DMS153 treated with DMSO at 0.1 percent for 48 hours (cell line): Measurements from ENCODE around the gene WSB1.
"Not testable (repeated sequence)": the region's sequence is repeated elsewhere in the genome, so short reads cannot be mapped to it uniquely, and the experiment has no call there.

Source experiments
- DNase-seq: peaks from one replicate; lab custom pipeline; 2025; ENCODE audit not compliant: unreplicated experiment; lab: John Stamatoyannopoulos, UW

The WSB1 gene

DNA sequence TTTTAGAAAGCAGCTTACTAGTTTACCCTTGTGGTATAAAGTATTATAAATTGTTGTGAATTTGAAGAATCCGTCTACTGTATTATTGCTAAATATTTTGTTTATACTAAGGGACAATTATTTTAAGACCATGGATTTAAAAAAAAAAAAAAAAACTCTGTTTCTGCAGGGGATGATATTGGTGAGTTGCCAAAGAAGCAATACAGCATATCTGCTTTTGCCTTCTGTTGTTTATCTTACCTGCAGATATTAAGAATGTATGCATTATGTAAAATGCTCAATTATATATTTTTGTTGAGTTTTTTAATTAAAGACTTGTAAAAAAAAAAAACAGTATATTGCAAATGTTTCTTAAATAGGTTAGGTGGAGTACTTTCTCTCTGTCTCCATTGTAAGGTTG, 19.4 kb downstream of the WSB1 start:
- no peak for DNase-seq

DNA sequence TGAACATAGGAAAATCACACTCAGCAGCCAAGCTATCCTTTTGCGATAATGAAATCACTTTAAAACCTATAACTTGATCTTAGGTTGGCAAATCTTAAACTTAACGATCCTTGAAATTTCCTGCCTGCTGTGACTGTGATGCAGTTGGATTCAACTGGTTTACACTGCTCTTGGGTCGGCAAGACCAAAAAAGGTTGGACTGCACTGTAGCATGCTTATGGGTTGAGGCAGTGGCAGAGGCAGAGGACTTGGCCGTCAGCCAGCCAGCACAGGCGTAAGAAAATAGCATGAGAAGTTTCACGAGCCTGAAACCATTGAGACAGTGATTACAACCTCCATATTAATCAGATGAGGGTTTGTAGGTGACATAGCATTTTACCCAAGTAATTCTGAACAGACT, 21.4 kb downstream of the WSB1 start:
- DNase-seq: peak; percentile 39

DNA sequence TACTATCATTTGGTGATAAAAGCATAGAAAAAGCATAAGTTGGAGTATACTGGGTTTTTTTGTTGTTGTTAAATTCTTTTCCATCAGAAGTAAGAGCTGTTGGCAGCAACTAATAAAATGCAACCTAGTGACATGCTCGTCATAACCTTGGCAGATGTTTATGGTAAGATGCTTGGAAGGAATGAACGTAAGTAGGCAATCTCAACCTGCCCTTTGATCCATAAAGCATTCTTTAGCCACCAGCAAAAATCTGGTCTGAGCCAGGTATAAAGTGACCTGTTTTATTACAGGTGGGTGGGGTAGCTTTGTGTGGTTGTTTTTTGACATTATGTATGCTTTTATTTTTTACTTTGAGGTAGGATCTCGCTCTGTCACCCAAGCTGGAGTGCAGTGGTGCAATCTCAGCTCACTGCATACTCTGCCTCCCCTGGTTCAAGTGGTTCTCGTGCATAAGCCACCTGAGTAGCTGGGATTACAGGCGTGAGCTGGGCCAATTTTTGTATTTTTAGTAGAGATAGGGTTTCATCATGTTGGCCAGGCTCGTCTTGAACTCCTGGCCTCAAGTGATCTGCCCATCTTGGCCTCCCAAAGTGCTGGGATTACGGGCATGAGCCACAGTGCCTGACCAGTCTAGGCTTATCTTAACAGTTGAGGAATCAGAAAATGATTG, 22.0 kb downstream of the WSB1 start:
- no peak for DNase-seq

DNA sequence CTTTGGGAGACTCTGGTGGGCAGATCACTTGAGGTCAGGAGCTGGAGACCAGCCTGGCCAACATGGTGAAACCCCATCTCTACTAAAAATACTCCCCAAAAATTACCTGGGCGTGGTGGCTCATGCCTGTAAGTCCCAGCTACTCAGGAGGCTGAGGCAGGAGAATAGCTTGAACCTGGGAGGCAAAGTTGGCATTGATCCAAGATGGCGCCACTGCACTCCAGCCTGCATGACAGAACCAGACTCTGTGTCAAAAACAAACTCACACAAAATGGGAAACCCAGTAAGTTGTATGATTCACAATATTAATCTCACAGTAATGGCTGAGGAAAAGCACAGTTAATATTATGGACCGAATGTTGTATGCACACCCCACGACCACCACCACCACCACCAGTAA, 24.3 kb downstream of the WSB1 start:
- DNase-seq: no peak

DNA sequence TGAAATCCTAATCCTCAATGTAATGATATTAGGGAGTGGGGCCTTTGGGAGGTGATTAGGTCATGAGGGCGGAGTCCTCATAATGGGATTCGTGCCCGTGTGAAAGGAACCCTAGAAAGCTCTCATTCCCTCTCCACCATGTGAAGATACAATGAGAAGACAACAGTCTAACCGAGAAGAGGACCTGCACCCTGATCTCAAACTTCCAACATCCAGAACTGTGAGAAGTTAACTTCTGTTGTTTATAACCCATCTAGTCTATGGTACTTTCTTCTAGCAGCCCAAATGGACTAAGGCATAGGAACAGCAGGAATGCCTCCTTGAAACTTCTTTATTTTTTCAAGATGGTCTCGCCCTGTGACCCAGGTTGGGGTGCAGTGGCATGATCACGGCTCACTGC, 24.7 kb downstream of the WSB1 start:
- DNase-seq: no peak

DNA sequence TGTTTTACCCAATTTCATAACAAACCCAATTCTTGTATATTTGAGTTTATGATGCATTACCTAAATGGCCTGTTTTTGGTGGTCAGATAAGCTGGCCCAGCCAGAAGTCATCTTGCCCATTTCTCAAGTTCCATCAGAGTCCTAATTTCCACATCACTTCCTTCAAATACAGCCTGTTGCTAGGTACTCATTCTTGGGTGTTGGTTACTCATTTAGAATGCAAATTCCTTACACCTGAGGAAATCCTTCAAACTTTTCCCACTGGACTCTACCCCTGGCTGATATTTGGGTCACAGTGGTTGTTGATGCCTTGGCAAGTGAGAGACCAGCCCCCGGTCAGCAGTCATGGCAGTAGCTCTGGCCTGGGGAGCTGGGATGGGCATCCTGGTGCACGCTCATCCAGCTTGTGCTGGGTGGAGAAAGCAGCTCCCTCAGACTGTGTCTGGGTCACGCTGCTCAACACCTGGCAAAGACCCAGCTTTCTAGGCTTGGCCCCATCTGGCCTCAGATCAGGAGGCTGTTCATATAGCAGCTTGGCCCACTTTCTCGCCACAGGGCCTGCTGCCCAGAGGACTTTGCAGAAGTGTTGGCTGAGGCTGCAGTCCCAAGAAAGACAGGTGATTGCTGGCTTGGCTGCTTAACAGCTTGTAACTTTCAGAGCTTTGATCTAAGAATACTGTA, 25.8 kb downstream of the WSB1 start:
- no peak for DNase-seq

DNA sequence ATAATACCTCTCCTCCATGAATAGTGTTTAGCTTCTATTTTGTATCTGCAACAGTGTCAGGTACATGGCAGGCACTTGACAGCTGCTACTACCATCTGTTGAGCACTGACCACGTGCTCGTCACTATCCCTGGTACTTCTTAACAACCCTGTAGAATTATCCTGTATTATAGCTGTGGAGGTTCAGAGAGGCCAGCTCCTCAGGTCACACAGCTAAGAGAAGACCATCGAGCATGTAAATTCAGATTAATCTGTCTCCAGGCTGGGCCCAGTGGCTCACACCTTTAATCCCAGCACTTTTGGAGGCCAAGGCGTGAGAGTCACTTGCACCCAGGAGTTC, 26.3 kb downstream of the WSB1 start:
- no peak for DNase-seq

DNA sequence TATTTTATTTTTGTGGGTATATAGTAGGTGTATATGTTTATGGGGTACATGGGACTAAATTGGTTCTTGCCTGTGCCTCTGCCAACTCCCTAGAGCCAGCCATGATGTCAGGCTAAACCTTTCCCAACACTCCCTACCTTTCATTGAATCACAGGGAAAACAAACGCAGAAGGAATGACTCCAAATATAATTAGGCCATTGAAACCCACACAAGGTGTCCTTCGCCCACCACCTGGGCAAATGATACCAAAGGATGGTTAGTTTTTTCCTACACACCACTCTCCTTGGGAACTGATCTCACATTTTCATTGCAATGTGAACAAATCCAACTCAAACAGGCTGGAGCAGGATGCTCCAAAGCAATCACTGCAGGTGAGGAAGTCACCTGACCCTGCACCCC, 27.5 kb downstream of the WSB1 start:
- DNase-seq: no peak

DNA sequence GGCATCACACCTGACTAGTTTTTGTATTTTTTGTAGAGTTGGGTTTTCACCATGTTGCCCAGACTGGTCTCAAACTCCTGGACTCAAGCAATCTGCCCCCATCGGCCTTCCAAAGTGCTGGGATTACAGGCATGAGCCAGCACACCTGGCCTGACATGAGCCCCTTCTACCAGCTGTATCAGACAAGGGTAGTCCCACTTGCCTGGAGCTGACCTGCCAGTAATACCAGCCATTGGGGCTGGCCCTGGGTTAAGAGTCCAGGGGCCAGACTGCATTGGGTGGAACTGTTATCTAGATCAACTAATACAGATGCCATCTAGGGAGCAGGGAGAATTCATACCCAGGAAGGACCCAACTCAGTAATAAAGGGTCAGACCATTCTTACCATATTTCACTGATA, 28.1 kb downstream of the WSB1 start:
- no peak for DNase-seq

DNA sequence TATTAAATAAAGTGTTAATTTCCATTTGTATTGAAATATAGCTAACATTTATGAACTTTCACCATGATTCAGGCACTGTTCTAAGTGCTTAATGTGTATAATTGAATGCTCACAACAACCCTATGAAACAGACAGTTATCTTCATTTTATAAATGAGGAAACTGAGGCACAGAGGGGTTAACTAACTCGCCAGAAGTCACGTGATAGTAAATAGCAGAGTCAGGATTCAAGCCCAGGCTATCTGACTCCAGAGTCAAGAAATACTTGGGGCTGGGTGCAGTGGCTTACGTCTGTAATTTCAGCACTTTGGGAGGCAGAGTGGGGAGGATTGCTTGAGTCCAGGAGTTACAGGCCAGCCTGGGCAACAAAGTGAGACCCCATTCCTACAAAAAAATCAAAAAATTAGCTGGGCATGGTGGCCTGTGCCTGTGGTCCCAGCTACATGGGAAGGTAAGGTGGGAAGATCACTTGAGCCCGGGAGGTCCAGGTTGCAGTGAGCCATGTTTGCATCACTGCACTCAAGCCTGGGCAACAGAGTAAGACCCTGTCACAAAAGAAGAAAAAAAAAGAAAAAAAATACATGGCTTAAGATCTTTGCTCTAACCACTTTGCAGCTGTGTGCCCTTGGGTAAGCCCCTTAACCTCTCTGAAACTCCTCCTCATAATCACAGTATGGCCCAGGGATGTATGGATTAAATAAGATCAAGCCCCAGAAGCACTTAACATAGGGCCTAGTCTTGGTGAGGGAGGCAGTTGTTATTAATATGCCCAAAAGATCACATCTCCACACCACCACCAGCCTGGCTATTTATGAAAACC, 29.0 kb downstream of the WSB1 start:
- DNase-seq: no peak

DNA sequence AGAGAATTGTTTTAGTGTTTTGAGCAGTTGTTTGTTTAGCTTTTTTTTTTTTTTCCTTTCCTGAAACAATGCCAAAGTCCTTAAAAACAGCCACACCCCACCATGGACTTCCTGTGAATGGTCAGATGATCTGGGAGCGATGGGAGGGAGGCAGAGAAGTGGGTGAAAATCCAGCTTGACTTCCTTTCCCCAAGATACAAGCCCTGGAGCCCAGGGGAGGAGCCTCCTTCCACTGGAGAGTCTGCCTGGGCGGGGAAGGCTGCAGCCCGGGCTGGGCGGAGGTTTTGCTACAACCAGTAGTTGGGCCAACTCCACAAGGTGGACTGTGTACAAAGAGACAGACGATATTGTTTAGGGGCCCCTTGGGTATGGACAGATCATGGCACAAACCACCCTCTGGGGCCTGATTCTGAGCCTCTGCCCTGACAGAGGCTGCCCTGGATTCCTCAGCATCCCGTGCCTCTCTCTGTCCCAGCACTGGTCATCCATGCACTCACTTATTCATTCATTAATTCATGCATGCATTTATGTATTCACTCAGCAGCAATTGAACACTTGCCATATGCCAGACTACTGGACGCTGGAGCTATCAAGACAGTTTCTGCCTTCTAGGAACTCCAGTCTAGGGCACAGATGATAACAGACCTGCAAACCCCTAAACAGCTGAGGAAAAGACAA, 29.8 kb downstream of the WSB1 start:
- DNase-seq: peak; percentile 70

DNA sequence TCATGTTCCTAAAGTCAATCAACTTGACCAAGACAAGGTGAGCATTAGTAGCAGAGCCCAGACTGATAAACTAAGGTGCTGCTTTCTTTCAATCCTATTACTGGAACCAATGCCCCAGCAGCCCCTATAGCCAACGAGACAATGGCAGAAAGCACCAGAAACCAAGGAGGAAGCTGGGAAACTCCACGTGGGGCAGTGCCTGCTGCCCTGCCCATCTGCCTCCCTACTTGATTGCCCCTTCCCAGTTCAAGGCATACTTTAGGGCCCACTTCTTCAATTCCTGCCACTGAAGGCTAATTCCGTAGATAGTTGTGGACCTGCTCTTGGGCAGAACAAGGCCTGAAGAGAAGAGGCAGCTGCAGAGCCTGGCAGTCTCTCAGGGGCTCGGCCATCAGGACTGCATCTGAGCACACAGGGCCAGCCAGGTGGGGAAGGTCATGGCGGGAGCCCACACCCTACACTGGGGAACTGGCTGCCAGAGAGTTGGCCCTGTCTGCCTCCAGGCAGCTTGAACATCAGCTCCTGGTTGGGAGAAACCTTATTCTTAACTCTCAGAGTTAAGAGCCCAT, 30.9 kb downstream of the WSB1 start:
- no peak for DNase-seq

DNA sequence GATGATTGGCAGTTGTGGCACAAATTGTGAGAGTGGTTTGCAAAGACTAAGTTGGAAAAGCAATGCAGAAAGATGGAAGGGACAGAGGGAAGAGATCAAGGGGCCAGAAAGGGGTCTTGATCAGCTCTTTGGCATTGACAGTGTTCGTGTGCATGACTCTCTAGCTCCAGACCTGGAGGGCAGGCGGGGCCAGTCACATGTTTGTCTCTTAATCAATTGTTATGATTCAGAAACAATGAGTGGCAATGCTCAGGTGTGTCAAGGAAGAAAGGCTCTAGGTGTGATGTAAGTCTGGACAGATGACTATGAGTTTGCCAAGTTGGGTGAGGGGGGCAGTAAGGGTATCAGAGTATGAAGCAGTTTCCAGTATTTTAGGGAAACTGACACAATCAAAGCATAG, 32.1 kb downstream of the WSB1 start:
- no peak for DNase-seq

DNA sequence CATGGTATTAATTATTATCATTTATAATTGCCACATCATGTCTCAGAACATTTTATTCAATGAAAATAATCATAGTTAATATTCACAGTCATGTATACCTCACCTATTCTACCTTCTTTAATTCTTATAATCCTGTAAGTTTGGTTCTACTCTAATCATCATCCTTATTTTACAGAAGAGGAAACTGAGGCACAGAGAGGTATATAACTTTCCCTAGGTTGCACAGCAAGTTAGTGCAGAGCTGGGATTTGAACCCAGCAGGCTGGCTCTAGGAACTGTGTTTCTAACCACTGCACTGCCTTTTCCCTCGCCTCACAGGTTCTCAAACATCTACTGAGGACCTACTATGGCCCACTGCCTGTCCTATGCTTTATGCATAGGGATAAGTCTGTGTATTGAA, 32.7 kb downstream of the WSB1 start:
- DNase-seq: no peak

DNA sequence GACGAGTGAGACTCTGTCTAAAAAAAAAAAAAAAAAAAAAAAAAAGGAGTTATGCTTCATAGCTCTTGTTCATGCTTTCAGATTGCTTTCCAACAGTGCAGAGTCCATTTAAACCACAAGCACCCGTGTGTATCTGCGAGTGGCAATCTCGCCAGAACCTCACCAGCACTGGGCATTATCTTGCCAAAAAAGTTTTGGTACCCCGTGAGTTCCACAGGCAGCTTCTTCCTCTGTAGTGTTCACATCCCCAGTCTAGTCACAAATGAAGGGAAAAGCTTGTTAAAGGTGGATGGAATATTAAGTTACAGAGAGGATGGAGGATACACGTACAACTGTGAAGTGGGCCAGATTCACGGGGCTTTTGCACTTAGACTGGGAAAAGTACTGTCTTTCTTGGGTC, 33.5 kb downstream of the WSB1 start:
- DNase-seq: no peak

DNA sequence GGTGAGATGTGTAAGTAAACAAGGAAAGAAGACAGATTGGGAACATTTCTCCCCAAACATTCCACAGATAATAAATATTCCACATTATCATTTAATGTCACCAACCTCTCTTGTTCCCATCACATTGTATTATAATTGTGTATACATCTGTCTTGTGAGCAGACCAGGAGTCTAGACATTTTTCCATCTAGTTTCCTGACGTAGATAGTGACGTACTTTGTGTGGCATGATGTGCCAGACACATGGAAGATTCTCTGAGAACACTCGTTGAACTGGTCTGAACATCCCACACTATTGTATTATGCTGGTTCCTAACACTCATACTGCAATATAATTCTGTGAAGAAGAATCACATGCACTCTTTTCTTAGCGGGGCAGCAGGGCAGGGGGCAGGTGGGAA, 34.0 kb downstream of the WSB1 start:
- DNase-seq: no peak

DNA sequence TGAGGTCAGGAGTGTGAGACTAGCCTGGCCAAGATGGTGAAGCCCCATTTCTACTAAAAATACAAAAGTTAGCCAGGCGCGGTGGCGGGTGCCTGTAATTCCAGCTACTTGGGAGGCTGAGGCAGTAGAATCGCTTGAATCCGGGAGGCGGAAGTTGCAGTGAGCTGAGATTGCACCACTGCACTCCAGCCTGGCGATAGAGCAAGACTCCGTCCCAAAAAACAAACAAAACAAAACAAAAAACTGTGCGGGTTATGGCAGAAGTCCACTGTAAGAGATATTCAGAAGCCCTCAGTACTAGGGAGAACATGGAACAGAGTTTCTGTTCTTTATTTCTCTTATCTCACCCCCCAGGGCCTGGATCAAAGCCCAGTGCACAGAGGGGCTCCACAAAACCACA, 34.8 kb downstream of the WSB1 start:
- not testable (repeated sequence) for DNase-seq

DNA sequence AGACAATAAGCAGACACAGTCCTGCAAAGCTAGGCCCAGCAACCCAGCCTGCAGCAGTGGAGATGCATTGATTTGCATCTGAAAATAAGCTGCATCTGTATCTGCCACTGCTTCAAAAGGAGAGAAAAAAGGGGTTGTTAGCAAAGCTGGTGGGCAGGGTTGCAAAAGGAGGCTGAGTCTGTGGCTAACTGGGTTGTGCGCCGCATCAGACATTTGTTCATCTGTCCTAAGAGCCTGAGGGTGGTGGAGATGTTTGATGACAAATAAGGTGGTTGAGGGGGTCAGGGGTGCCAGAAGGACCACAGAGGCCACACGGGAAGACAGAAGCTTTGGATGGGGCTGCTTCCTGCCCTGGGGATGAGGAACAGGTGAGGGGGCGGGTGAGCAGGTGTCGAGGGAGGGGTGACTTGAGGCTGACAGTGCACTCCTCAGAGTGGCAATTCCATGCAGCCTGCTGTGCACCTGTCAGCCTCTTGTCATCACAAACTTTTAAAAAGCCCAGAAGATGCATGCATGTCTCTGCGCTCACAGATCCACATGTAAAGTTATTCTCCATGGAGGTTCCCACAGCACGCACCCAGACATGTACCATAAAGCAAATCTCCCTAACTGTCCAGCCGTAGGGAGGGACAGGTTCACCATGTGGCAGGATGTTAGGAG, 35.4 kb downstream of the WSB1 start:
- no peak for DNase-seq

DNA sequence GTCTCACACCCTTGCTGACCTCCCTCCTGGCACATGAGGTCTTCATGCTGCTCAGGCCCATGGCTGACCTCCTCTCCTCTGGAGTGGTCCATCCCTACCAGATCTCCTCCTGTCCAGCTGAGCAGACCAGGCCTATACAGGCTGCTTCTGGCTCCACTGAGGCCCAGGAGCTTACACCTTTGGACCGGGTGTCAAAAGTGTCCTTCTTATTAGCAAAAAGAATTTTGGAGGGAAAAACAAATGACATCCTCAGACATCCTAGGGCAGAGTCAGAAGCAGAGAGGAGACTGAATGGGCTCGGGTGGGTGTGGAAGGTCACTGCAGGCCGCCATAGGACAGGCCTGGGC, 38.1 kb downstream of the WSB1 start:
- DNase-seq: no peak

DNA sequence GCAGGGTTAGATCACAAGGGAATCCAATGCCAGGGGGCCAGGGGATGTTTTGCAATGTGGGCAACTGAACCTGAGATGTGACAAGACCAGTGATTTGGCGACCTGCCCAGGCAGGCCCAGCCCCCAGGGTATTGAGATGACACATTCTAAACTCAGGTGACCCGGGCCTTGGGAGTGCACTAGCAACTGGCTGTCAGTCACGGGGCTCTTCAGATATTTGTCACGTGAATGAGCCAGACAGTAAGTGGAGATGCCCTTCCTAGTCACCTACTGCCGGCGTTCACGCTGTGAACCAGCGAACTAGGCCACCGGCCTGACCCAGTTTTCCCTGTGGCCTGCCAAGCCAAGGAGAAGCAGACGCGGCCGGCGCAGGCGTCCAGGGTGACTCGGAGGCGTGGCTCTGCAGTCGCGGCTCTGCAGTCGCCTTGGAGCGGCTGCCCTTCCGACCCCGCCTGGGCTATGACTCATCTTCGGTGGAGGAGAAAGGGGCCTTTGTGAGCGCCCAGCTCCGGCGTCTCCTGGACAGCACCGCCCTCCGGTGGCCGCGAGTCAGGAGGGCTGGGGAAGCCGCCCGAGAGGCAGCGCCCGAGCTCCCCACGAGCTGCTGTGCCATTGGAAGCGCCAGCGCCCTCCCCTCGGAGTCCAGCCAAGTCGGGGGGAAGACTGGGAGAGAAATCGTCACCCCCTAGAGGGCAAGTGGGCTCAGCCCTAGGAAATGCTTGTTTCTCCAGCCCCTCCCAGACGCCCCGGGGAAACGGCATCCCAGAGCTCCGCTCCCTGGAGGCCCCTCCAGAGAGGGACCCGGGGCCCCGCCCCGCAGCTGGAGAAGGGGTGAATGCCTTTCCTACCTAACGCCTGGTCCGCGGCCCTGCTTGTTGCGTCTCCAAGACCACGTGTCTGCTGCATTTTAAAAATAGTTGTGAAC, 38.8 kb downstream of the WSB1 start:
- DNase-seq: peak; percentile 99
